Tibial artery (tissue), 4 donors: ENCODE measurements around the gene CHST13.

Experiments
- DNase-seq, 2 donors: peaks; one replicate each; pipeline ENCODE4 v3.0.0-alpha.2; 2019
- H3K27ac ChIP-seq, 2 donors: fragments of 200-600 bp; sonication (generic) in 1 of 2; 1 replicate in 1 of 2; 2 replicates in 1 of 2; pipeline ENCODE4 v1.5.1; 2018 to 2019; ENCODE audit warnings: mild to moderate bottlenecking in 1 of 2
- H3K27me3 ChIP-seq, 2 donors: fragments of 200-600 bp; sonication (generic) in 1 of 2; one replicate each; pipeline versions ENCODE4 v1.5.1 to v1.6.0; 2016 to 2019
- H3K36me3 ChIP-seq, 3 donors: fragments of 200-600 bp; sonication (generic) in 2 of 3; one replicate each; pipeline ENCODE4 v1.5.1; 2016 to 2019; ENCODE audit warnings: mild to moderate bottlenecking in 2 of 3
- H3K4me1 ChIP-seq, 4 donors: fragments of 200-600 bp; sonication (generic) in 2 of 4; 1 replicate in 3 of 4; 2 replicates in 1 of 4; pipeline ENCODE4 v1.5.1; 2016 to 2019
- H3K4me3 ChIP-seq, 2 donors: fragments of 200-600 bp; sonication (generic) in 1 of 2; 1 replicate in 1 of 2; 2 replicates in 1 of 2; pipeline ENCODE4 v1.5.1; 2018 to 2019; ENCODE audit warnings: mild to moderate bottlenecking in 2 of 2
- H3K9me3 ChIP-seq, 3 donors: fragments of 200-600 bp; sonication (generic) in 1 of 3; one replicate each; pipeline ENCODE4 v1.5.1; 2016 to 2019
- CTCF ChIP-seq, 2 experiments: fragments of 200-600 bp in 1 of 2; fragments of 450-650 bp in 1 of 2; IDR thresholded peaks; one replicate each; pipeline ENCODE4 v1.5.1; 2017 to 2019; ENCODE audit warnings: antibody characterized with exemption in 2 of 2, mild to moderate bottlenecking in 1 of 2, moderate library complexity in 1 of 2
- intact Hi-C: fragments of 100-400 bp; cut with DNase I; formaldehyde crosslinking; loops from one replicate; pipeline ENCODE4 v1.15.0; 2023; ENCODE audit warnings: low total_unique reads

Gene CHST13

GRCh38 chr3:126525091-126525852 is 1.3 kb downstream of the CHST13 start:
- no peak overlapping the region for H3K27ac ChIP-seq
- no peak overlapping the region for H3K4me3 ChIP-seq
- no peak for TF ChIP-seq CTCF (IDR thresholded peaks at IDR 0.05)
- peaks cover 0 to 35% of the 10 kb centered on the region in 2 donors for H3K27me3 ChIP-seq
- no peaks in the 10 kb centered on the region for H3K36me3 ChIP-seq
- DNase-seq = peak in 1 of 2 donors; percentile 46
- peaks cover 0 to 14% (median 12%) of the 10 kb centered on the region in 4 donors for H3K4me1 ChIP-seq
- no peaks in the 10 kb centered on the region for H3K9me3 ChIP-seq
- intact Hi-C loops = loop anchor here (10.0 kb wide), 2 partner anchors 930 to 1020 kb away; no protein-coding TSS in a partner anchor

DNA sequence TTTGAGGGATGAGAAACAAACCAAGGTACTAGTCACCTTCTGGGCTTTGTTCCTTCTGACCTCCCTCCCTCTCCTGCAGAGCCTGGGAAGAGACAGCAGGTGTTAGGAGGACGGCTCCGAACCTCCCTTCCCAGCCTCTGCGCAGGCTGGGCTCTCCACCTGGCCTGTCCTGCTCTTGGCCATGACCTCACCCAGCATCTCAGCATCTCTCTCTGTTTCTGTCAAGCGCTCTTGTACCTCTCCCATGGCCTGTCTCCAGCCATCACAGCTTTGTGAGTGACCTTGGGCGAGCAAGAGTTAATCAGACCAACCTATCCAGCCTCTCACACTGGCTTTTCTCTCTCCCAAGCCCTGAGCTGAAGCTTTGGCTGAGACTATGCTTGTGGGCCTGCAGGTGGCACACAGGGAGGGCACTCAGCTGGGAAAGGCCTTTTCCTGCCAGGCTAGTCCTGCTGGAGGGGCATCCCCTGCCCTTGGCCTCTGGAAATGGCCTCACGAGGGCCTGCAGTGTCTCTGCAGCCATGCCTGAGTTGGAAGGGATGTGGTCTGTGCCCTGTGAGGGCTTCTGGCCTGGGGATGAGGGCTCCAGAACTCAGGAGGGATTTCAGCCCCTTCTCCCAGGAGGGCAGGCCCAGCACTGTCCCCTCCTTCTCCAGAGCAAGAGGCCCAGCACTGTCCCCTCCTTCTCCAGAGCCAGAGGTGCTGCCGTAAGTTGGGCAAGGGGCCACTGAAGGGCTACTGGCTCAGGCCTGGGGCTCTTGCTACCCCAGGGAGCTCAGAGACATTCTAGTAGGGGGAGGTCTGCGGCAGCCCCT is 2.1 kb downstream of the CHST13 start:
- Histone ChIP-seq H3K4me1 (peaks cover 0 to 14% (median 12%) of the 10 kb centered on the region in 4 donors), H3K27me3 (peaks cover 0 to 35% of the 10 kb centered on the region in 2 donors), H3K4me3 (no peak overlapping the region), H3K36me3 (no peaks in the 10 kb centered on the region), H3K27ac (no peak overlapping the region), H3K9me3 (no peaks in the 10 kb centered on the region)
- intact Hi-C loops = loop anchor here (10.0 kb wide), 2 partner anchors 929 to 1019 kb away; no protein-coding TSS in a partner anchor
- peak in 1 of 2 donors; percentile 62 for DNase-seq
- no peak for TF ChIP-seq CTCF (IDR thresholded peaks at IDR 0.05)

DNA sequence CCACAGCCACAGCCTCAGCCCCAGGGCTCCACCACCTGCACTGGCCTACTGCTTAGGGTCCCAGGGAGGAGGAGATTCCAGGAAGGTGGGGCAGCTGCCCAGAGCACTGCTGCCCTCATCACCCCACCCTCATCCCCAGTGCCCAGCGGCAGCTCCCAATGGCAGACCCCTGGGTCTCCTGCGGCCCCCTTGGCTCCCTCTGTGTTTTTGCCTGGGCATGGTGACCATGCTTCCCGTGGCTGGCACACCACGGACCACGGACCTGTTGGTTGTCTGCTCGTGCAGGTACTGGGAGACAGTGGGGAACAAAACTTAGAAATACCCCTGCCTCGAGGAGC is 2.7 kb downstream of the CHST13 start:
- H3K4me3 ChIP-seq = no peak overlapping the region
- H3K36me3 ChIP-seq = no peaks in the 10 kb centered on the region
- no peak overlapping the region for H3K27ac ChIP-seq
- H3K27me3 ChIP-seq = peaks cover 0 to 35% of the 10 kb centered on the region in 2 donors
- intact Hi-C loops = loop anchor here (10.0 kb wide), 2 partner anchors 928 to 1018 kb away; no protein-coding TSS in a partner anchor
- DNase-seq = no peak
- TF ChIP-seq CTCF (IDR thresholded peaks at IDR 0.05) = no peak
- H3K9me3 ChIP-seq = no peaks in the 10 kb centered on the region
- H3K4me1 ChIP-seq = peaks cover 0 to 14% (median 12%) of the 10 kb centered on the region in 4 donors

DNA sequence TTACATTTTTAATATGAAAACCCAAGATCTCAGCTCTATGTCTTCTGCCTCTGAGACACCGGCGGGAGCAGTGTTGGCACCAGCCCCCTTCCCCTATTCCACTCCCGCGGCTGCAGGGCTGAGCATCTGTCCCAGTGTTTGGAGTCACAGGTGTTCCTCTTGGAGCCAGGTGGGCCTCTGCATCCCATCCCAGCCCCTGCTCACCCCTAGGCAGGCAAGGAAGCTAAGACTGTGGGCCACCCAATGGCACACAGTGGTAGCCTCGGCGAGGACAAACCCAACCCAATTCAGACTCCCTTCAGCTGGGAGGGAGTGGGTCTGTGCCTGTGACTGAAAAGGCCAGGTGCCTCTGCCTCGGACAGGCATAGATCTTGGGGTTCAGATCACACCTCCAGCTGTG is 3.1 kb downstream of the CHST13 start:
- no peaks in the 10 kb centered on the region for H3K9me3 ChIP-seq
- H3K4me1 ChIP-seq = peaks cover 0 to 14% (median 12%) of the 10 kb centered on the region in 4 donors
- DNase-seq = no peak
- peaks cover 0 to 35% of the 10 kb centered on the region in 2 donors for H3K27me3 ChIP-seq
- TF ChIP-seq CTCF (IDR thresholded peaks at IDR 0.05) = no peak
- intact Hi-C loops = loop anchor here (10.0 kb wide), 2 partner anchors 928 to 1018 kb away; no protein-coding TSS in a partner anchor
- no peaks in the 10 kb centered on the region for H3K36me3 ChIP-seq
- no peak overlapping the region for H3K4me3 ChIP-seq
- H3K27ac ChIP-seq = no peak overlapping the region

- intact Hi-C loops = loop anchor here (10.0 kb wide), 2 partner anchors 927 to 1017 kb away; no protein-coding TSS in a partner anchor
- TF ChIP-seq CTCF (IDR thresholded peaks at IDR 0.05) = no peak
- peaks cover 0 to 35% of the 10 kb centered on the region in 2 donors for H3K27me3 ChIP-seq
- H3K36me3 ChIP-seq = no peaks in the 10 kb centered on the region
- no peak overlapping the region for H3K4me3 ChIP-seq
- no peak for DNase-seq
- peaks cover 0 to 14% (median 12%) of the 10 kb centered on the region in 4 donors for H3K4me1 ChIP-seq
- H3K9me3 ChIP-seq = no peaks in the 10 kb centered on the region
- H3K27ac ChIP-seq = no peak overlapping the region
Measured at GRCh38 chr3:126527455-126528211, 3.7 kb downstream of the CHST13 start.
